ENCODE measurements around the gene FBXO36.

The FBXO36 gene

DNA sequence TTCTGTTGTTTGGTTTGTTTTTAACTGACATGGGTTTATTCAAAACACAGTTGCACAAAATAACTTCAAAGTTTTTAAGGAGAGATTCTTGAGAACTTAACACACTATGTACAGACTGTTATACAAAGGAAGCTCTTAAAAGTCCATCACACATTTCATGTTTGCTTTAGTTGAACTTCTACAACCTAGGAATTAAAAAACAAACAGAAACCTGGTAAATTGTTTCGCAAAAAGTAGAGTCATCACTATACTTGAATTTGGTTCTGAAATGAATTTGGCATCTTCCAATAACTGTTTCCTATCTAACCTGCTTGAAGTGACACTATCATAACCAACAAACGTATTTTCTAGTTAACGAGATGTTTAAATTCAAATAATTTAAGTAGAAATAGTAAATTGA, 22.3 kb upstream of the FBXO36 start:
- TF ChIP-seq GATA2 (IDR thresholded peaks at IDR 0.05; ENCODE audit: low read depth, low read length) (no peak), GATA3 (IDR thresholded peaks at IDR 0.05; ENCODE audit: low read depth, low read length) (no peak)

GRCh38 chr2:229901819-229902218, 20.5 kb upstream of the FBXO36 start:
- TF ChIP-seq GATA2 (IDR thresholded peaks at IDR 0.05; ENCODE audit: low read depth, low read length) (no peak), GATA3 (IDR thresholded peaks at IDR 0.05; ENCODE audit: low read depth, low read length) (no peak)

GRCh38 chr2:229903037-229903436, 19.3 kb upstream of the FBXO36 start:
- TF ChIP-seq GATA2 (IDR thresholded peaks at IDR 0.05; ENCODE audit: low read depth, low read length) (no peak), GATA3 (IDR thresholded peaks at IDR 0.05; ENCODE audit: low read depth, low read length) (no peak)

DNA sequence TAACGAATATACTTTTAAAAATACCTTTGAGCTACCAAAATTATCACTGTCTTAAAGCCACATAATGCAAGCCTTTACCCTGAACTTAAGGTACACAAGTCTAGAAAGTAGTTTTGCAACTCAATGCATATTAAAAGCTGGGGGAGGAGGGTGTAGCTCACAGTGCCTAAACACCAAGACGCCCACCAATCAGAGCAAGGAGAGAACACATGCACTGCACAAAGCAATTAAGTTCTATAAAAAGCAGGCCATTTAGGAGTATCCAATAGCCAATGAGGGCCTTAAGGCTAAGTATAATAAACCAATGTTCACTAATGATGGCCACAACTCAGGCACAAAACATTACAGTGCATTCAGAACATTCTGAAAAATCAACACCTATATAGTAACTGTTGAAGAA, 16.7 kb upstream of the FBXO36 start:
- TF ChIP-seq GATA2 (IDR thresholded peaks at IDR 0.05; ENCODE audit: low read depth, low read length): no peak
- TF ChIP-seq GATA3 (IDR thresholded peaks at IDR 0.05; ENCODE audit: low read depth, low read length): no peak

GRCh38 chr2:229909090-229909489, 13.2 kb upstream of the FBXO36 start:
- TF ChIP-seq GATA3 (IDR thresholded peaks at IDR 0.05; ENCODE audit: low read depth, low read length) (no peak), GATA2 (IDR thresholded peaks at IDR 0.05; ENCODE audit: low read depth, low read length) (no peak)

DNA sequence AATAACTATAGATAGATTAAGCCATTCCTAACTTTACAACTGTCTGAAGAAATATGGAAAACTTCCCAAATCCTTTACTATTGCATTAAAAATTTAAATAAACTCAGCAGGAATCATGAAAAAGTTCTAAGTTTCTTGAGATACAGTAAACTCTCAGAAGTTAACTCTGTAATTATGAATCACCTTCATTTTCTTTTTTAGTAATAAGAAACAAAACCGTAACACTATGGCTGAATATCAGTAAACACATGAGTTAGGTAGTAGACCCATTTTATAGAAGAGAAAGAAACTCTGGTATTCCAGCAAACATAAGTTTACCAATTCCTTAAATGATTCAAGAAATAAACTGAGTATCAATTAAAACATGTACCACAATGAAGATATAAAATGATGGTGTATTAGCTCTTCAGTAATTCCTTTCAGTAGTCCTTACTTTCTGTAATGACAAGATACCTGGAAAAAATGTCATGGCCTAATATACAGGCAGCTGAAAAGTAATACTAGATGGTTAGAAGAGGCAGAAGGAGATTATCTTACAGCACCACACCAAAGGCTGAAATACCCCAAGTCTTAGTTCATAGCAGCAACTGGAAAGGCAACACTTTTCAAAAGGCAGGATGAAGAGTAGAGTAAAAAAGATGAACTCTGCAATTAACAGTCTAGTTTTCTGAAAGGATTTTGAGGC, 12.0 kb upstream of the FBXO36 start:
- no peak for TF ChIP-seq GATA2 (IDR thresholded peaks at IDR 0.05; ENCODE audit: low read depth, low read length)
- no peak for TF ChIP-seq GATA3 (IDR thresholded peaks at IDR 0.05; ENCODE audit: low read depth, low read length)

- TF ChIP-seq GATA2 (IDR thresholded peaks at IDR 0.05; ENCODE audit: low read depth, low read length) (no peak), GATA3 (IDR thresholded peaks at IDR 0.05; ENCODE audit: low read depth, low read length) (no peak)
Observed at GRCh38 chr2:229910832-229911412, 11.4 kb upstream of the FBXO36 start.

DNA sequence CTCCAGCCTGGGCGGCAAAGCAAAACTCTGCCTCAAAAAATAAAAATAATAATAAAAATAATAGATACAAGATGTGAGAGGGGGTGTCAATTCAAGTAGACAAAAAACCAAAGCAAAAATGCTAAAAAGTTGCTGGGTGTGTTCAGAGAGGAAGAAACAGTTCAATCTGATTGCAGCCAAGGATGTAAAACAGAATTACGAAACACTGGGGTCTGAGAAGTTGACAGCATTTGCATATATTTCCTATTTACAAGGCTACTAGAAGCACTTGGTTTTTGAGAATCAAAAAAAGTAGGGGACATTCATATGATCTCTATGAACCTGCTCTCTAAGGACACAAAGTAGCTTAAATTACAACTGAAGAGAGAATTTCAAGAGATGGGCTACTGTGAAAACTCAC, 8.1 kb upstream of the FBXO36 start:
- TF ChIP-seq GATA2 (IDR thresholded peaks at IDR 0.05; ENCODE audit: low read depth, low read length) (no peak), GATA3 (IDR thresholded peaks at IDR 0.05; ENCODE audit: low read depth, low read length) (no peak)

GRCh38 chr2:229917793-229918192, 4.5 kb upstream of the FBXO36 start:
- TF ChIP-seq GATA2 (IDR thresholded peaks at IDR 0.05; ENCODE audit: low read depth, low read length) (no peak), GATA3 (IDR thresholded peaks at IDR 0.05; ENCODE audit: low read depth, low read length) (no peak)

- TF ChIP-seq GATA2 (IDR thresholded peaks at IDR 0.05; ENCODE audit: low read depth, low read length) (no peak), GATA3 (IDR thresholded peaks at IDR 0.05; ENCODE audit: low read depth, low read length) (no peak)
Observed at GRCh38 chr2:229920011-229920641, 2.2 kb upstream of the FBXO36 start.

DNA sequence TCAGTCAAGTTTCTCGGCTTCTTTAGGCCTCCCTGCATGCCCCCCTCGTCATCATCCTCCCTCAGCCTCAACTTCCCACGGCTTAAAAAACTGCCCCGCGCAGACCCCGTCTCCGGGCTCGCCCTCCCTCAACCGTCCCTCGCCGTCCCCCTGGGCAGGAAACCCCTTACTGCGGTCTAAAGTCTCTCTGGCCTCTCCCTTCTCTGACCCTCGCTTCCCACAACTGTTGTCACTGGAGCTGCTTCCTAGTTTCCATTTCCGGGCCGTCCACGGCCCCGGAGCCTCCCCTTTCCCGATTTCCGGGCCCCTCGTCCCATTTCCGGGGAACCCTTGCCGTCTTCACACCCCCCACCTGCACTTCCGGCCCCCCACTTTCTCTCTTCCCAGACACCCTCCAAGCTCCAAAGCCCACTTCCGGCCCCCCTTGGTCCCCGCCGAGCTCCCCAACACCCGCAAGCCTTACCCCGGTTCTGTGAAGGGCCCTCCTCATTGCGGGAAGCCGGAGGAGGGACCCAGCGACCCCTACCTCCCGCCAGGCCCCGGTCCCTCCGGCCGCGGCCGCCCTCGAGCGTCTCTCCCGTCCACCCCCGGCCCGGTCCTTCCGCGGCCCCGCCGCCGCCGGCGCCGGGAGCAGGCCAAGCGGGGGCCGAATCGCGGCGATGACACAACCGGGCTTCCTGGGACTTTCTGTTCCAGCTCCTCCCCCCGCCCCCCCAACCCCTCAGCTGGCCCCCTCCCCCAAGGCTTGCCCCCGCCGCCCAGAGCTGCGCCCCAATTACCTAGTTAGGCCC, 1.0 kb upstream of the FBXO36 start:
- TF ChIP-seq GATA2 (IDR thresholded peaks at IDR 0.05; ENCODE audit: low read depth, low read length) (no peak), GATA3 (IDR thresholded peaks at IDR 0.05; ENCODE audit: low read depth, low read length) (no peak)

DNA sequence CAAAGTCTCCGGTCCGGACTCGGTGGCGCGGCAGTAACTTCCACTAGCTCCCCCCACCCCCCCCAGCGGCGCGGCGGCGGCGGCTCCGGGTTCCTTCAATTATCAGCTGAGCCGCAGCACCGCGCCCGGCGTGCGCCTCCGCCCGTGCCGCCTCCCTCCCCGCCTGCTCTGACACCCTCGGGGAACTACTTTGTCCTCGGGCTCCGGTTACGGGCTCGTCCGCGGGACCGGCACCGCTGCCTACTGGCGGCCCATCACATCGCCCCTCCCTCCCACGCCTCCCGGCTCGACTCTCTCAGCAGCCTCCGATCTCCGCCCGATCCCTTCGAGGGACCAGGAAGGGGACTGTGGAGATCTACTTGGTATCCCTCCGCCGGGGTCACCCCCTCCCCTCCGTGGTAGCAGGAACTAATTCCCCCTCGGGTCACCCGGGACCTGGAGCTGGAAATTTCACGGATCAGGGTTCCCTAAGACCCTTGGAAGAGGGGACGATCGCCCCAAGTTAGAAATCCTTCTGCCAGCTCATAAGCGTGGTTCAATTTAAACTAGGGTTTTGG, 333 bp upstream of the FBXO36 start, which contains the start of gene TRIP12:
TSS of gene TRIP12 (minus strand) at position 118 of the 557 bp plus-strand sequence. CDS start 41,930 bp downstream, outside the sequence.
- TF ChIP-seq GATA2 (IDR thresholded peaks at IDR 0.05; ENCODE audit: low read depth, low read length): no peak; the same call in 1 of the 2 replicates

GRCh38 chr2:229925201-229925600, 2.9 kb downstream of the FBXO36 start:
- TF ChIP-seq GATA2 (IDR thresholded peaks at IDR 0.05; ENCODE audit: low read depth, low read length) (no peak), GATA3 (IDR thresholded peaks at IDR 0.05; ENCODE audit: low read depth, low read length) (no peak)

- TF ChIP-seq GATA3 (IDR thresholded peaks at IDR 0.05; ENCODE audit: low read depth, low read length) (no peak), GATA2 (IDR thresholded peaks at IDR 0.05; ENCODE audit: low read depth, low read length) (no peak)
Observed at GRCh38 chr2:229927817-229928321, 5.6 kb downstream of the FBXO36 start.
